Measurements from ENCODE around the gene TAS2R3.
A peak's percentile ranks its signal among the peaks of the same experiment; 100 is the strongest.
"Not testable (repeated sequence)": the region's sequence is repeated elsewhere in the genome, so short reads cannot be mapped to it uniquely, and the experiment has no call there.

The TAS2R3 gene, protein sequence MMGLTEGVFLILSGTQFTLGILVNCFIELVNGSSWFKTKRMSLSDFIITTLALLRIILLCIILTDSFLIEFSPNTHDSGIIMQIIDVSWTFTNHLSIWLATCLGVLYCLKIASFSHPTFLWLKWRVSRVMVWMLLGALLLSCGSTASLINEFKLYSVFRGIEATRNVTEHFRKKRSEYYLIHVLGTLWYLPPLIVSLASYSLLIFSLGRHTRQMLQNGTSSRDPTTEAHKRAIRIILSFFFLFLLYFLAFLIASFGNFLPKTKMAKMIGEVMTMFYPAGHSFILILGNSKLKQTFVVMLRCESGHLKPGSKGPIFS

GRCh38 chr7:141763797-141764196 is at the start of gene TAS2R3:
Gene TAS2R3, plus strand, starts transcription at chr7:141764097. Its CDS starts 62 bp downstream, at chr7:141764159.
- DNase-seq: no peak

GRCh38 chr7:141714571-141714970 is 49.3 kb upstream of the TAS2R3 start:
- no peak for DNase-seq

GRCh38 chr7:141715018-141715417 is 48.9 kb upstream of the TAS2R3 start:
- no peak for DNase-seq

GRCh38 chr7:141715794-141716689 is 47.9 kb upstream of the TAS2R3 start:
- DNase-seq: no peak

- DNase-seq: no peak
Measured at GRCh38 chr7:141717450-141717849, 46.4 kb upstream of the TAS2R3 start.

GRCh38 chr7:141722529-141722928 is 41.4 kb upstream of the TAS2R3 start:
- DNase-seq: no peak

- DNase-seq: no peak
Measured at GRCh38 chr7:141729020-141729419, 34.9 kb upstream of the TAS2R3 start.

DNA sequence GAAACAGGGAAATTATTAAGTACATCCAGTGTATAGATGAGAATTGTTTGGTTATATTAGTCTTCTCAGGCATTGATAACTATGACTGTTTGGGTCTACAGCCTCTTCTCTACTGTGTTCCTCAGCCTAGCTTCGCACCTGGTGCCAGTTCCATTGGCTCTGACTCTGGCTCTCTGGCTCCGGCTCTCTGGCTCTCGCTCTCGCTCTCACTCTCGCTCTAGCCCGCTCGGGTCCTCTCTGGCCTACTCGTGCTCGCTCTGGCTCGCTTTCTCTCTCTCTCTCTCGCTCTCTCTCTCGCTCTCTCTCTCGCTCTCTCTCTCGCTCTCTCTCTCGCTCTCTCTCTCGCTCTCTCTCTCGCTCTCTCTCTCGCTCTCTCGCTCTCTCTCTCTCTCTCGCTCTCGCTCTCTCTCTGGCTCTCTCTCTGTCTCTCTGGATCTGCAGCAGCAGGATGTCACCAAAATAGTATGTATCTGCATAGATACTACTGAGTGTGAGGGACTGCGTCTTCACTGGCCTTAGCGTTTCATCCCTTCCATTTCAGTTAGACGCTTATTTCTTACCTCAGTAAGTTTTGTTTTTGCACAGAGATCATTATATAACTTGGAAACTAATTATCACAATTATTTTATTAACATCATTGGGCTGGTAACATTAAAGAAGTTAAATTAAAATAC is 32.3 kb upstream of the TAS2R3 start:
- no peak for DNase-seq

DNA sequence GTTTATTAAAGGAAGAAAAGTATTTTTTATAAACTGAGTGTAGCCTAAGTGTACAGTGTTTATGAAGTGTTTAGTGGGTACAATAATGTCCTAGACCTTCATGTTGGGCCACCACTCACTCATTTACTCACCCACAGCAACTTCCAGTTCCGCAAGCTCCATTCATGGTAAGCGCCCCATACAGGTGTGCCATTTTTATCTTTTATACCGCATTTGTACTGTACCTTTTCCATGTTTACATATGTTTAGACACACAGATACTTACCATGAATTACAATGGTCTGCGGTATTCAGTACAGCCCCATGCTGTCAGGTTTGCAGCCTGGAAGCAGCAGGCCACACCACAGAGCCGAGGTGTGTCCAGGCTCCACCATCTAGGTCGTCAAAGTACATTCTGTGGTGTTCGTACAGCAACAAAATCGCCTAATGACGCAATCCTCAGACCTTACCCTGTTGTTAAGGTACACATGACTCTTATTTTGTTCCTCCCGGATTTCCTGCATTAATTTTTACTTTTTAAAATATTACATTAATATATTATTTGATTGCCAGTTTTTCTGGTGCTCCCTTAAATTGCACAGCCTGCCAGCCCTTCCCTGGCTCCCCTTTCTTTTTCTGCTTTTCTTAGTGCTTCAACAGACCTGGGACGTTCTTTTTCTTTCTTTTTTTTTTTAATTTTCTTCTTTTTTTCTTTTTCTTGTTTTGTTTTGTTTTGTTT is 26.6 kb upstream of the TAS2R3 start:
- no peak for DNase-seq

DNA sequence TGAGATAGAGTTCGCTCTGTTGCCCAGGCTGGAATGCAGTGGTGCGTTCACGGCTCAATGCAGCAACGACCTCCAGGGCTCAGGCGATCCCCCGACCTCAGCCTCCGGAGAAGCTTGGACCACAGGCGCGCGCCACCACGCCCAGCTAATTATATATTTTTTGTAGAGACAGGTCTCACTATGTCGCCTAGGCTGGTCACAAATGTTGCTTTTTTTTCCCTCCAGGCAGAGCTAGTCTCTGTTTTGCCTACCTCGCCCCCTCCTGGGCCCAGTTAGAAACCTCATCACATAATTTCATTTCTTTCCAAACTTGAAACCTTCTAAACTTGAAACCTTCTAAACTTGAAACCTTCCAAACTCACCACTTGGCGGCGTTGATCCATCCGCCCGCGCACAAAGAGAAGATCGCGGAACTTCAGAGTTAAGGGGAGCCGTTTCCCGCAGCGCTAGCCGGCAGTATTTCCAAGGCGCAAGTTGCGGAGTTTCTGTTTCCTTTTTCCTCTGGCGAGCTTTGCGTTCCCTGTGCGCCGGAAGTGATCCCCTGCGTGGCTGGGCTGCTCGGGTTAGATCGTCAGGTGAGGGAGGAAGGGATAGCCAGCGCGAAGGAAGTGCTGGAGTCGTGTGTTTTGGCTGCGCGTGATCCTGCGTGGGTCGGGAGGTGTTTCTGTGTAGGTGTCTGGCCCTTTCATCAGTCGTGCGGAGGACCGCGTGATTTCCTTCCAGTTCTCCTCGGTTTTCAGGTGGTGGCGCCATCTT is 25.9 kb upstream of the TAS2R3 start, which contains the start of gene SSBP1:
Gene SSBP1 (plus strand): TSS at position 523 of the 756 bp plus-strand sequence. CDS start 809 bp downstream, outside the sequence.
- DNase-seq: peak; percentile 88

- DNase-seq: no peak
Measured at GRCh38 chr7:141738592-141739013, 25.3 kb upstream of the TAS2R3 start.

DNA sequence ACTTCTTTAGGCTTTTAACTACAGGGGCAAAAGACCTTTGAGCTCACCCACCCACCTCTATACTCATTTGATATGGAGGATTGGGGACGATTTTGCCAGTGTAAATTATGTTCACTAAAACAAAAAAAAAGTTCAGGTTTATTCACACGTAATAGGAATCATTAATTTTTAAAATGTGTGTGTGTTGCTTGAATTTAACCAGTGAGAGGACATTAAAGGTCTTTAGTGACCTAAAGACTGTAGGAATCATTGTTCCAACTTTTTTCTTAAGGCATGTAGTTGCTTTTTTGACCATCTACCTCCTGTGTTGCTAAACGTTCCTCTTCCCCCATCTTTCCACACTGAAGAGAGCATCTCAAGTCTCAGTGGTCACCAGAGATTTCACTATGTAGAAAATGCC is 24.6 kb upstream of the TAS2R3 start:
- DNase-seq: no peak

DNA sequence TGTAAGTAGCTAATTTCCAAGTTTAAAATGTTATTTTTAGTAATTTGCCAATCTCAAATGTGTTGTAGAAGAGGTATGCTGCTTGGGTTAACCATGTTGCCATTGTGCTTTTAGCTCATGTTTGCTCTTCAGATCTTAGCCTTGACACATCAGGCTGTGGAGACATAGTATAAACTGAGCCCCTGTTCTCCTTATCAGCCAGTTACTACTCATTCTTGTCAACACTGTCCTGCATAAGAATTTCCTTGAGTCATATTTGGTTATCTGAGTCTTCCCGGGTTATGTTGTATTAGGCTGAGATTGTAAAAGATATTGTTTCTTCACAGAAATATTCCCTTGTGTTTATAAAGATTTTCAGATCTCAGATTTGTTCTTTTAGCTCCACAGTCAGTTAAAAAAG is 21.7 kb upstream of the TAS2R3 start:
- no peak for DNase-seq

- DNase-seq: no peak
Measured at GRCh38 chr7:141744131-141744530, 19.8 kb upstream of the TAS2R3 start.

GRCh38 chr7:141748396-141748795 is 15.5 kb upstream of the TAS2R3 start:
- no peak for DNase-seq

GRCh38 chr7:141751904-141752303 is 12.0 kb upstream of the TAS2R3 start:
- not testable (repeated sequence) for DNase-seq

GRCh38 chr7:141752634-141753033 is 11.3 kb upstream of the TAS2R3 start:
- no peak for DNase-seq

DNA sequence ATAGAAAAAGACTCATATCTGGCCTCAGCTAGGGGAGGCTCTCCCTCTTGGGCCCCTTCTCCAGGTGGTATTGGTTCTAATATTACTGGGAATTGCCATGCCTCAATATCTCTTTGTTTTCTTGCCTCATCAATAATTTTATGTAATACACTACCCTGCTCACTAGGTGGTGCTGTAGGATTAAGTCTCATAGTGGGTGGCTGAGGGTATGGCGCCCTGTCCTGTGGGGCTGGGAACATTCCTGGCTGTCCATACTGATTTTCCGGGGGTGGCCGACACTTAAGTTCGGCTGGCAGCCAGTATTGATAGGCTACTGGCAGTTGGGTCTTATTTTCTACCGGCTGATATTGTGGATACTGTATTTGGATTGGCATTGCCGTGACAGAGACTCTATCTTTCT is 9.0 kb upstream of the TAS2R3 start:
- DNase-seq: no peak

DNA sequence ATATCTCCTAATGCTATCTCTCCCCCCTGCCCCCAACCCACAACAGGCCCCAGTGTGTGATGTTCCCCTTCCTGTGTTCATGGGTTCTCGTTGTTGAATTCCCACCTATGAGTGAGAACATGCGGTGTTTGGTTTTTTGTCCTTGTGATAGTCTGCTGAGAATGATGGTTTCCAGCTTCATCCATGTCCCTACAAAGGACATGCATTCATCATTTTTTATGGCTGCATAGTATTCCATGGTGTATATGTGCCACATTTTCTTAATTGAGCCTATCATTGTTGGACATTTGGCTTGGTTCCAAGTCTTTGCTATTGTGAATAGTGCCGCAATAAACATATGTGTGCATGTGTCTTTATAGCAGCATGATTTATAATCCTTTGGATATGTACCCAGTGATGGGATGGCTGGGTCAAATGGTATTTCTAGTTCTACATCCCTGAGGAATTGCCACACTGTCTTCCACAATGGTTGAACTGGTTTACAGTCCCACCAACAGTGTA is 6.2 kb downstream of the TAS2R3 start:
- not testable (repeated sequence) for DNase-seq

- DNase-seq: no peak
Measured at GRCh38 chr7:141776374-141776773, 12.5 kb downstream of the TAS2R3 start, which contains the start of gene TAS2R4. Gene TAS2R4, plus strand, starts transcription at chr7:141776674. Its CDS starts 1,815 bp downstream, at chr7:141778489.

All from activated effector memory CD4-positive, alpha-beta T cell treated with Interleukin-2 at 50 U/mL for 16 hours (primary cell).